Activated naive CD8-positive, alpha-beta T cell treated with anti-CD3 and anti-CD28 coated beads for 36 hours (primary cell): ENCODE data around the gene AFM. TPM values are rescaled to one million over a fixed set of nuclear protein-coding genes. Genes with fewer than 3 reads are reported as not detected.
"Not testable (repeated sequence)": the region's sequence is repeated elsewhere in the genome, so short reads cannot be mapped to it uniquely, and the experiment has no call there.

Experiments
- DNase-seq: peaks from one replicate; pipeline ENCODE4 v3.0.0; 2021
- H3K27ac Mint-ChIP-seq: one replicate; pipeline ENCODE4 v1.8.0; 2022; ENCODE audit warnings: mild to moderate bottlenecking, moderate library complexity, mixed read lengths
- H3K27me3 Mint-ChIP-seq: one replicate; pipeline ENCODE4 v1.8.0; 2022; ENCODE audit warnings: mild to moderate bottlenecking, mixed read lengths
- H3K36me3 Mint-ChIP-seq: one replicate; pipeline ENCODE4 v1.8.0; 2021; ENCODE audit warnings: mild to moderate bottlenecking, mixed read lengths
- H3K4me1 Mint-ChIP-seq: one replicate; pipeline ENCODE4 v1.8.0; 2021; ENCODE audit warnings: mixed read lengths
- H3K4me3 Mint-ChIP-seq: one replicate; pipeline ENCODE4 v1.8.0; 2022; ENCODE audit warnings: mild to moderate bottlenecking, moderate library complexity, mixed read lengths
- H3K9me3 Mint-ChIP-seq: one replicate; pipeline ENCODE4 v1.8.0; 2022; ENCODE audit warnings: mixed read lengths
- total RNA-seq, 2 experiments: library from RNA; stranded (reverse); gene quantifications; one replicate each; pipeline ENCODE4 v1.2.3, GENCODE V29; 2021

The AFM gene
- total RNA-seq, 2 experiments from 2014 or later = not detected

- Mint-ChIP-seq H3K36me3 (no peaks in the 10 kb centered on the region), H3K27me3 (no peaks in the 10 kb centered on the region), H3K4me1 (no peaks in the 10 kb centered on the region), H3K4me3 (no peak overlapping the region), H3K9me3 (no peaks in the 10 kb centered on the region), H3K27ac (no peak overlapping the region)
- no peak for DNase-seq
Observed at GRCh38 chr4:73523126-73523525, 41.6 kb downstream of the AFM start.

- Mint-ChIP-seq H3K27me3 (no peaks in the 10 kb centered on the region), H3K27ac (no peak overlapping the region)
Observed at GRCh38 chr4:73525611-73526010, 44.1 kb downstream of the AFM start.

DNA sequence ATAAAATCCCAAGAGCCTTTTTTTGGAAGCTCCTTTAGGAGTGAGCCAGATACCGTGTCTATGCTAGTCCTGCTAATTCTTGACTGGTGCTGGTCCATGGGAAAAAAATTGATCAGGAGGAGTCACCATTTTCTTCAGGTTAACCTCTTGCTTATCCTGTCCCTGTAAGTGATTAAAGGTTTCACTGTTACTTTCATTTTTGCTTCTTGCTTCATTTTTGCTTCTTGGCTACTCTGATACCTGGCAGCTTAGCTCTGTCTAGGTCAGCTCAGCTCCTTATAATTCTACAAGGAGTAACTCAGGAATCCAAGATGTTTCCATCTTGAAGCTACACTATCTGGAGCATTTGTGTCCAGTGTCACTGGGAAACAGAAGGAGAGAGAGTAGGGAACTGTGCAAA, 45.7 kb downstream of the AFM start:
- Mint-ChIP-seq H3K36me3 (no peaks in the 10 kb centered on the region), H3K27me3 (no peaks in the 10 kb centered on the region), H3K4me3 (no peak overlapping the region), H3K27ac (no peak overlapping the region), H3K9me3 (no peaks in the 10 kb centered on the region), H3K4me1 (no peaks in the 10 kb centered on the region)
- no peak for DNase-seq

More at GRCh38 chr4:73525611-73526010, 44.1 kb downstream of the AFM start:
- H3K9me3 Mint-ChIP-seq = no peaks in the 10 kb centered on the region
- no peaks in the 10 kb centered on the region for H3K36me3 Mint-ChIP-seq
- no peaks in the 10 kb centered on the region for H3K4me1 Mint-ChIP-seq
- H3K4me3 Mint-ChIP-seq = no peak overlapping the region
- DNase-seq = no peak

DNA sequence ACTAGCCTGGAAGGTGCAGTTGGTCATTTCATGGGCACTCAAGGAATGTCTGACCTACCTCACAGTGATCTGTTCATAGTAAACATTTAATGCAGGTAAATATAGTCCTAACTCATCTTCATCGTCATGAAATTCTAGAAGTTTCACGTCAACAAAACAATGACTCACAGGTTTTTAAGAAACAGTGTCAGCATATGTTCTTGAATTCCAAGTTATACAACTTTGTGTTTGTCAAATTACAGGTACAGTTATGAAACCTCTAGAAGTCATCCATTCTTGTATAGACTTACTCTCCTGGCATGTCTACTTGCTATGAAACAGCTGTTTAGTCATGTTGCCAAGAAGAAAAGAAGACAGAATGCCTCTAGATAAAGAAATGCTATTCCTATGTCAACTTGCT, 46.6 kb downstream of the AFM start:
- DNase-seq = no peak
- no peaks in the 10 kb centered on the region for H3K27me3 Mint-ChIP-seq
- no peaks in the 10 kb centered on the region for H3K4me1 Mint-ChIP-seq
- H3K4me3 Mint-ChIP-seq = no peak overlapping the region
- H3K36me3 Mint-ChIP-seq = no peaks in the 10 kb centered on the region
- H3K9me3 Mint-ChIP-seq = no peaks in the 10 kb centered on the region
- no peak overlapping the region for H3K27ac Mint-ChIP-seq

DNA sequence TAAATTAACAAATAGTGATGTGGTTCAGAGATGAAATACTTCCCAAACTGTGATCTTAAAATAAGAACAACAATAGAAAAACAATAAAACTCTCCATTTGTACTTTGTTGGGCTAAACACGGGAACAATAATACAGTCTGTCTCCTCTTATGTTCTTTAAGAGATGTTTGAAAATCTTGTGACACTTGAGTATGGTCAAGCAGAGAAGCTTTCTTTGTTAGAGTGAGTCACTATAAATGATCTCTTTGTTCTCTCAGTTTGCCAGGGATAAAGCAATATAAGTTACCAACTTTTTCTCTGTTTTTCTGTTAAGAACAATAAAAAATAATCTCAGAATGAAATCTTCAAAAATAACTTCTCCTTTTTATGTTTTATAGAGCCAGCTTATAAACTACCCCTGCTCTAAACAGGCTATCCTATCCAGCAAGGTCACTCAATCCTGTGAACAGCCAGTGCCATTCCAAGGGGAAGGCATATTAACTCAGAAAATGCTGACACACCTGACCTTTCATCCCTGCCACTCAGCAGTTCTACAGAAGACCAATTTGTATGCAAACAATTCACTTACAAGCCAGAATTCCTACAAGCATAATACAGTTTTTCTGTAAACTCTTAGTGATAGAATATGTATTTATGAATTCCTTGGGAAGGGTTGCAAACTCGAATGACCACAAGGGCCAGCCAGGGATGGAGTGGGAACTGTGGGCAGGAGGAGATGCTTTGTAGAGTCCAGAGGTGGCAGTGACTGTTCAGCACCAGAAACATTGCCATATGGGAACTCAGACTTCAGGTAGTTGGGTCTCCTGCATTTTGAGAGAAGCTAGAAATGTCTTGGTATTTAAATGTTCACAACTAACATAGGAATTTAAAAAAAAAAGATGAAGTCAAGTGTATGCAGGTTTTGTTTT, 52.2 kb downstream of the AFM start:
- Mint-ChIP-seq H3K4me1 (peaks cover 3% of the 10 kb centered on the region), H3K36me3 (no peaks in the 10 kb centered on the region), H3K4me3 (no peak overlapping the region), H3K9me3 (no peaks in the 10 kb centered on the region), H3K27me3 (no peaks in the 10 kb centered on the region), H3K27ac (no peak overlapping the region)
- no peak for DNase-seq

DNA sequence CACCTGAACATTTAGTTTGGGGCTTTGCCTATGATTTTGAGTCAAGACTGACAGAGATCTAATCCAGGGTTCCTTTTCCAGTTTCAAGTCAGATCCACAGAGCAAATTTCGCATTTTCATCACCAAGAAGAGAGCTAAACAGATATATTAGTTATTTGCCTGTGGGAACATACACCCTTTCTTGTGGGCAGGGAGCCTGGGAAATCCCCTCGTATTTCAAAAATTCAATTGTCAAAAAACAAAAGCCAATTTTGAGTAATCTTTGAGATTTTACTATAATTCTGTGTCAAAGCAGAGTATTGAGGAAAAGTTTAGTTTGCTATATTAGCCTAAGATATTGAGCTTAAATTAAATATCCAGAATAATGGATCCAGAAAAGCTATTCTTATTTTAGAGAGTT, 56.6 kb downstream of the AFM start:
- no peak for DNase-seq

DNA sequence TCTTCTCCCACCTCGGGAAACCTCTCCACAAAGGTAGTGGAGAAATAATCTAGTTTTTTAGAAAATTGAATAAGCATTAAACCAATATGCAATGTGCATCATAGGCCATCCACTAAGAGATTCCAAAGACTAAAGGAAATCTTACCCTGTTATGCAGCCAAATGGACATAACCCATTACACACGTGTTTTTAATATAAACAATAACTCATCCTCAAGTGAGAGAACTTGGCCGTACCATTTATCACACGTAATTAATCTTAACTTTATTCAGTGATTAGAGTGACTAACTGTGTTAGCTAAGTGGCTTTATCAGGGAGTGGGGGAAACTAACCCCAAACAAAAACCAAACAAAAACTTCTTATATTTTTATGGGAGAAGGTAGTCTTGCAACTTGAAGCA, 57.8 kb downstream of the AFM start:
- Mint-ChIP-seq H3K4me1 (peaks cover 3% of the 10 kb centered on the region), H3K4me3 (no peak overlapping the region), H3K27ac (no peak overlapping the region), H3K36me3 (no peaks in the 10 kb centered on the region), H3K9me3 (no peaks in the 10 kb centered on the region), H3K27me3 (no peaks in the 10 kb centered on the region)
- no peak for DNase-seq

More for the DNA sequence above, 56.6 kb downstream of the AFM start:
- Mint-ChIP-seq H3K27me3 (no peaks in the 10 kb centered on the region), H3K36me3 (no peaks in the 10 kb centered on the region), H3K27ac (no peak overlapping the region), H3K4me3 (no peak overlapping the region), H3K4me1 (peaks cover 3% of the 10 kb centered on the region), H3K9me3 (no peaks in the 10 kb centered on the region)

- Mint-ChIP-seq H3K27me3 (no peaks in the 10 kb centered on the region), H3K27ac (no peak overlapping the region), H3K4me1 (peaks cover 3% of the 10 kb centered on the region), H3K36me3 (no peaks in the 10 kb centered on the region), H3K9me3 (no peaks in the 10 kb centered on the region), H3K4me3 (no peak overlapping the region)
- no peak for DNase-seq
Observed at GRCh38 chr4:73540826-73541225, 59.3 kb downstream of the AFM start.

- no peaks in the 10 kb centered on the region for H3K36me3 Mint-ChIP-seq
- no peaks in the 10 kb centered on the region for H3K9me3 Mint-ChIP-seq
- H3K4me1 Mint-ChIP-seq = no peaks in the 10 kb centered on the region
- no peak for DNase-seq
- no peak overlapping the region for H3K27ac Mint-ChIP-seq
- H3K27me3 Mint-ChIP-seq = no peaks in the 10 kb centered on the region
- H3K4me3 Mint-ChIP-seq = no peak overlapping the region
Observed at GRCh38 chr4:73541251-73541650, 59.7 kb downstream of the AFM start.

DNA sequence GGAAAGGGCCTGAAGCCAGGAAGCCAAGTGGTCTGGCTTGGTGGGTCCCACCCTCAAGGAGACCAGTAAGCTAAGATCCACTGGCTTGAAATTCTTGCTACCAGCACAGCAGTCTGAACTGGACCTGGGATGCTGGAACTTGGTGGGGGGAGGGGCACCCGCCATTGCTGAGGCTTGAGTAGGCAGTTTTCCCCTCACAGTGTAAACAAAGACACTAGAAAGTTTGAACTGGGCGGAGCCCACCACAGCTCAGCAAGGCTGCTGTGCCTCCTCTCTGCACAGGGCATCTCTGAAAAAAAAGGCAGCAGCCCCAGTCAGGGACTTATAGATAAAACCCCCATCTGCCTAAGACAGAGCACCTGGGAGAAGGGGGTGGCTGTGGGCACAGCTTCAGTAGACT, 63.1 kb downstream of the AFM start:
- Mint-ChIP-seq H3K36me3 (no peaks in the 10 kb centered on the region), H3K4me1 (no peaks in the 10 kb centered on the region), H3K4me3 (no peak overlapping the region), H3K27me3 (no peaks in the 10 kb centered on the region), H3K9me3 (no peaks in the 10 kb centered on the region), H3K27ac (no peak overlapping the region)
- DNase-seq = no peak

- H3K27me3 Mint-ChIP-seq, H3K9me3 Mint-ChIP-seq: not testable (repeated sequence)
Observed at GRCh38 chr4:73550865-73551264, 69.3 kb downstream of the AFM start.

More at GRCh38 chr4:73550865-73551264, 69.3 kb downstream of the AFM start:
- not testable (repeated sequence) for H3K27ac Mint-ChIP-seq, H3K4me3 Mint-ChIP-seq, DNase-seq, H3K4me1 Mint-ChIP-seq, H3K36me3 Mint-ChIP-seq

Other genes with a start within 250 kb of the AFM start
- 10 to 100 TPM; 61.6 to 65.0 TPM for gene ANKRD17, start 222.9 kb upstream of the AFM start, total RNA-seq
- not detected for gene ALB, start 77.5 kb upstream of the AFM start, total RNA-seq
- gene AFP, start 45.5 kb upstream of the AFM start, total RNA-seq = not detected
- not detected for gene RASSF6, start 138.7 kb downstream of the AFM start, total RNA-seq